ENCODE measurements around the gene COL27A1. TPM values are rescaled to one million over a fixed set of nuclear protein-coding genes. Genes with fewer than 3 reads are reported as not detected.
A peak's percentile ranks its signal among the peaks of the same experiment; 100 is the strongest.

The COL27A1 gene
- total RNA-seq, 2 experiments from 2014 or later: 0.15 to 0.30 TPM

DNA sequence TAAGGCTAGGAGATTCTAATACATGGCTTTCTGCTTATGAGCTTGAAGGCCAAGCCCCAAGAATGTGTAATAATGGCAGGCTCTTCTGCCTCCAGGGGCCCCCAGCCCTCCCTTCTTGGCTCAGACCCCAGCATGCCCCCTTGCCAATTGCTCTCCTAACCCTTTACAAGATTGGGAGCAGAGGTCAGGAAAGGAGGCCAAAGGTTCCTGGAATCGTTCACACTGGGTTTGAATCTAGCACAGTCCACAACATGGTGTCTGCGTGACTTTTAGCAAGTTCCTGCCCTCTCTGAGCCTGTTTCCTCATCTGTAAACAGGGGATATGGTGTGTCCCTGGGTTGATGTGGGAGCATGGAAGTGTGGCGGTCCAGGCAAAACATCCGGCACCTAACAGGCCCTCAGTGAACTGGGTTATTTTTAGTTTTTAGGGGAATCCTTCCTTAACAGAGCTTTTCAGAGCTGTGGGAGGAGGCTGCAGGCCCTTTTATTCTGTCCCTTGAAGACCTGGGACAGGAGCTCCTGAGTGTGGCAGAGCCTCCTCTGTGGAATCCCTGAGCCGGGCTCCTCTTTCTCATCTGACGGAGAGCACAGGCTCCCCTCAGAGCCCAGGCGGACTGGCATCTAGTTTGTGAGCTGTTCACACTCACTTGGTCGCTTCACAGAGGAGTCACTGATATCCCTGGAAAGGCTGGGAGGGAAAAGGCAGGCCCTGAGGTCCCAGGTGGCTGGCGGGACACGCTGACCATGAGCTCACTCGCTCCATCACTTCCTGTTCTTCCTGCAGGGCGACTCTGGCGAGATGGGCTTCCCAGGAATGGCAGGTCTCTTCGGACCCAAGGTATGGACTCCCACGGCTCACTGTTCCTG is 144.2 kb downstream of the COL27A1 start:
- H3K36me3 Mint-ChIP-seq: no peaks in the 10 kb centered on the region
- ATAC-seq (no peak), DNase-seq (peak; percentile 30)
- H3K27ac Mint-ChIP-seq: no peak overlapping the region
- CTCF ChIA-PET: interaction anchor here (1.6 kb wide), 2 partner anchors 9 to 191 kb away, joined by 5 to 6 read pairs; no protein-coding TSS in a partner anchor
- peaks cover 26% of the 10 kb centered on the region for H3K27me3 Mint-ChIP-seq
- no peak overlapping the region for H3K4me3 Mint-ChIP-seq
- peaks cover 3% of the 10 kb centered on the region for H3K9me3 Mint-ChIP-seq (ENCODE audit: low read depth)
- no peaks in the 10 kb centered on the region for H3K4me1 Mint-ChIP-seq

DNA sequence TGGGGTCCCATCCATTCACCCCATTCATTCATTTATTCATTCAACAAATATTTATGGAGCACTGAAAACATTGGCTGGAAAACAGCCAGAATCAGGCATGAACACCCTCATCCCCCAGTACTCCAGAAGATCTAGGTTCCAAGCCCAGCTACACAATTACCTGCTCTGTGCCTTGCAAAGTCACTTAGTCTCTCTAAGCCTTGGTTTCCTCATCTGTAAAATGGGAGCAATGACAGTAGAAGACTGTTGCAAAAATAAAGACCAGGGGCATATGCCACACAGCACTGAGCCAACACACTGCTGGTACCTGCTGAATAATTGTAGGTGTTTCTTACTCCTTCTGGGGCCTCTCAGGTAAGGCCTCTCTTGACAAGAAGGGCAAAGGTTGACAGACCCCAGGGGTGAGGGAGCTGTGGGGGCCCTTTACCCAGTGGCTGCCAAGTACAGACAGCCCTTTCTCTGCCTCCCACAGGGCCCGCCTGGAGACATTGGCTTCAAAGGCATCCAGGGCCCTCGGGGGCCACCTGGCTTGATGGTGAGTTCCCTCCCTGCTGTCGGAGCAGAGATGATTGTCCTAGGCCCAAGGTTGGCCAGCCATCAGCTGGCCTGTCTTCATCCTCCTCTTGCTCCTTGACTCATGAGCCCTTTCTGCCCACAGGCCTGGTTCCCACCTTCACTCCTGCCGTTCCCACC is 145.0 kb downstream of the COL27A1 start:
- no peak overlapping the region for H3K27ac Mint-ChIP-seq
- CTCF ChIA-PET: interaction anchor here (1.6 kb wide), 2 partner anchors 9 to 192 kb away, joined by 5 to 6 read pairs; no protein-coding TSS in a partner anchor
- H3K9me3 Mint-ChIP-seq (ENCODE audit: low read depth): no peaks in the 10 kb centered on the region
- peaks cover 22% of the 10 kb centered on the region for H3K27me3 Mint-ChIP-seq
- no peak overlapping the region for H3K4me3 Mint-ChIP-seq
- no peaks in the 10 kb centered on the region for H3K4me1 Mint-ChIP-seq
- no peaks in the 10 kb centered on the region for H3K36me3 Mint-ChIP-seq
- ATAC-seq (no peak), DNase-seq (peak; percentile 28)

- peak; percentile 15 for DNase-seq
- peaks cover 17% of the 10 kb centered on the region for H3K27me3 Mint-ChIP-seq
- H3K9me3 Mint-ChIP-seq (ENCODE audit: low read depth): no peaks in the 10 kb centered on the region
- no peaks in the 10 kb centered on the region for H3K4me1 Mint-ChIP-seq
- no peak for ATAC-seq
- no peak overlapping the region for H3K4me3 Mint-ChIP-seq
- H3K27ac Mint-ChIP-seq: no peak overlapping the region
- CTCF ChIA-PET: no interaction called here
- no peaks in the 10 kb centered on the region for H3K36me3 Mint-ChIP-seq
These were observed 145.8 kb downstream of the COL27A1 start for GRCh38 chr9:114300846-114301797.

DNA sequence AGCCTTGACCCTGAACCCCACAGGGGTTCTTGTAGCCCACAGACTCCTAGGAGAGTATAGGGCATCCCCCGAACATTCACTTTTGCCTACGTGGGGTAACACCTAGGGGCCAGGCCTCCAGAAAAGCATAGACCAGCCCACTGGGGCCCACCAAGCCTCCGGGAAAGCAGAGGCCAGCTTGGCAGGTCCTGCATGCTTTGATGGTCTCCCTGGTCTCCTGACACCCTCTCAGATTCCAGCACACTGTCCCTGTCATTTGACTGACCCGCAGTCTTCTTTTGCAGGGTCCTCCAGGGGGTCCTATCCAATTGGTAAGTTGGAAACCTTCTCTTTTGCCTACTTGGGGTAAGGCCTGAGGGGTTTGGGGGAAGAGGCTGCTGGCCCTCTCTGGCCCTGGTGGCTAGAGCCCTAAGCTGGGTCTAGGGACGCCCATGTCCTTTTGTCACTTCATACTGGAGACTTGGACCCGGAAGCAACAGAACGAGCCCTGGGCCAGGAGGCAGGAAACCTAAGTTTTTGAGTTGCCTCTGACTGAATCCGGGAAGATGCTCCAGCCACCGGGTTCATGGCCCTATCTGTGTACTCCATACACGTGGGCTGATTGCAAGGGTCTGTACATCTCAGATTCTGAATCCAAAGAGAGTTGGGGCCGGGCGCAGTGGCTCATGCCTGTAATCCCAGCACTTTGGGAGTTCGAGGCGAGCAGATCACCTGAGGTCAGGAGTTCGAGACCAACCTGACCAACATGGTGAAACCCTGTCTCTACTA is 146.6 kb downstream of the COL27A1 start:
- Mint-ChIP-seq H3K4me1 (no peaks in the 10 kb centered on the region), H3K4me3 (no peak overlapping the region), H3K27ac (no peak overlapping the region), H3K27me3 (peaks cover 17% of the 10 kb centered on the region), H3K36me3 (no peaks in the 10 kb centered on the region), H3K9me3 (ENCODE audit: low read depth) (no peaks in the 10 kb centered on the region)
- ATAC-seq (no peak), DNase-seq (peak; percentile 18)
- CTCF ChIA-PET: no interaction called here

- CTCF ChIA-PET: no interaction called here
These were observed 147.4 kb downstream of the COL27A1 start for GRCh38 chr9:114302727-114303126.

DNA sequence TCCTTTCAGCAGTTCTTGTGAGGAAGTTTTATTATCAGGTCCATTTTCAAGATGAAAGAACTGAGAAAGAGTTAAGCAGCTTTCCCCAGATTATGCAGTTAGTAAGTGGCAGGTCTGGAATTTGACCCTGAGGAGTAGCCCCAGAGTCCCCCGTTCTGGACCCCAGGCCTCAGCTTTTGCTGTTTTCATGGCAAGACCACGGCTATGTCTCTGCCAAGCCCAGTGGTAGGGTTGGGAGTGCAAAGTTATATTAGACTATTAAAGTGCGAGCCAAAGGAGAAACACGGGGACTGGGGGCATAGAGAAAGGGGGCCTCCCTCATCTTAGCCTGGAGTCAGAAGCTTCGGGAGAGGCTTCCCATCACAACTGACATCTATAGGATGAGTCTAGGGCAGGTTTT is 148.2 kb downstream of the COL27A1 start:
- Mint-ChIP-seq H3K4me1 (no peaks in the 10 kb centered on the region), H3K36me3 (no peaks in the 10 kb centered on the region), H3K27me3 (peaks cover 5% of the 10 kb centered on the region), H3K9me3 (ENCODE audit: low read depth) (no peaks in the 10 kb centered on the region), H3K4me3 (no peak overlapping the region), H3K27ac (no peak overlapping the region)
- no peak for ATAC-seq
- no peak for DNase-seq
- CTCF ChIA-PET: interaction anchor here (1.3 to 1.6 kb wide), 3 partner anchors 15 to 100 kb away, joined by 3 to 5 read pairs (median 4); no protein-coding TSS in a partner anchor

More at GRCh38 chr9:114302727-114303126, 147.4 kb downstream of the COL27A1 start:
- Mint-ChIP-seq H3K4me3 (no peak overlapping the region), H3K9me3 (ENCODE audit: low read depth) (no peaks in the 10 kb centered on the region), H3K27me3 (peaks cover 13% of the 10 kb centered on the region), H3K36me3 (no peaks in the 10 kb centered on the region), H3K27ac (no peak overlapping the region), H3K4me1 (no peaks in the 10 kb centered on the region)
- DNase-seq: peak; percentile 18
- no peak for ATAC-seq

- DNase-seq (peak; percentile 27), ATAC-seq (no peak)
- Mint-ChIP-seq H3K4me1 (no peaks in the 10 kb centered on the region), H3K9me3 (ENCODE audit: low read depth) (no peaks in the 10 kb centered on the region), H3K4me3 (no peak overlapping the region), H3K27me3 (peaks cover 2% of the 10 kb centered on the region), H3K27ac (no peak overlapping the region), H3K36me3 (no peaks in the 10 kb centered on the region)
- CTCF ChIA-PET: interaction anchor here (1.3 to 1.6 kb wide), 3 partner anchors 16 to 100 kb away, joined by 3 to 5 read pairs (median 4); no protein-coding TSS in a partner anchor
These were observed 148.6 kb downstream of the COL27A1 start for GRCh38 chr9:114303977-114304376.

- no peaks in the 10 kb centered on the region for H3K9me3 Mint-ChIP-seq (ENCODE audit: low read depth)
- CTCF ChIA-PET: interaction anchor here (1.3 to 1.6 kb wide), 4 partner anchors 16 to 256 kb away, joined by 3 to 5 read pairs (median 4); no protein-coding TSS in a partner anchor
- no peaks in the 10 kb centered on the region for H3K36me3 Mint-ChIP-seq
- H3K4me3 Mint-ChIP-seq: no peak overlapping the region
- H3K27ac Mint-ChIP-seq: no peak overlapping the region
- no peaks in the 10 kb centered on the region for H3K4me1 Mint-ChIP-seq
- H3K27me3 Mint-ChIP-seq: peaks cover 2% of the 10 kb centered on the region
- ATAC-seq (no peak), DNase-seq (peak; percentile 33)
These were observed 149.3 kb downstream of the COL27A1 start for GRCh38 chr9:114304416-114305188.

GRCh38 chr9:114307899-114308267 is 152.5 kb downstream of the COL27A1 start:
- DNase-seq (no peak), ATAC-seq (no peak)
- no peaks in the 10 kb centered on the region for H3K36me3 Mint-ChIP-seq
- no peak overlapping the region for H3K4me3 Mint-ChIP-seq
- peaks cover 2% of the 10 kb centered on the region for H3K27me3 Mint-ChIP-seq
- CTCF ChIA-PET: interaction anchor here (1.4 kb wide), 1 partner anchor 17 kb away, joined by 7 read pairs; no protein-coding TSS in a partner anchor
- no peaks in the 10 kb centered on the region for H3K9me3 Mint-ChIP-seq (ENCODE audit: low read depth)
- H3K27ac Mint-ChIP-seq: no peak overlapping the region
- H3K4me1 Mint-ChIP-seq: no peaks in the 10 kb centered on the region

DNA sequence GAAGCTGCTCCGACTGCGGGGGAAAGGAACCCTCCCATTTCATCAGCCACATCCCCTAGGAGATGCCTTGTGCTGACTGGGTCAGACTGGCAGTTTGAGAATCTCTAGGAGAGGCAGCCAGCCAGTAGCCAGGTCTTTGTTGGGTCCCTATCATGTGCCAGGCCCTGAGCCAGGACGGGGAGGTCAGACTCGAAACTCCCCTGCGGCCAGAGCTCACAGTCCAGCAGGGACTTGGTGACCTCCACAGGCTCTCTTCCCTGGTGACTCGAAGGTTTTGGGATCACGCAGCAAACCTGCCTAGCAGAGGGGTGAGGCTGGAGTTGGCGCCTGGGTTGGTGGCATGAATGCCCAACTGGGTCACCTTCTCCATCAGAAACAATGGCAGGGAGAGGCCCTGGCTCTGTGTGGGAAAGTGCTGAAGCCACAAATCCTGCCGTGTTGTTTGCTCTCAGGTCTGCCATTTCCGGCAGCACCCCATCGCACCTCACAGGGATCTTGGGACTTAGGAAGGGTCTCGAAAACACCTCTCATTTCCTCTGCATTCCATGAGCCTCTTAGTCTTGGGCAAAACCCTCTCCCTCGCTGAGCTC is 153.1 kb downstream of the COL27A1 start:
- ATAC-seq (no peak), DNase-seq (peak; percentile 21)
- Mint-ChIP-seq H3K4me3 (no peak overlapping the region), H3K4me1 (no peaks in the 10 kb centered on the region), H3K27me3 (peaks cover 2% of the 10 kb centered on the region), H3K36me3 (no peaks in the 10 kb centered on the region), H3K27ac (no peak overlapping the region), H3K9me3 (ENCODE audit: low read depth) (no peaks in the 10 kb centered on the region)
- CTCF ChIA-PET: interaction anchor here (1.4 kb wide), 1 partner anchor 17 kb away, joined by 7 read pairs; no protein-coding TSS in a partner anchor

DNA sequence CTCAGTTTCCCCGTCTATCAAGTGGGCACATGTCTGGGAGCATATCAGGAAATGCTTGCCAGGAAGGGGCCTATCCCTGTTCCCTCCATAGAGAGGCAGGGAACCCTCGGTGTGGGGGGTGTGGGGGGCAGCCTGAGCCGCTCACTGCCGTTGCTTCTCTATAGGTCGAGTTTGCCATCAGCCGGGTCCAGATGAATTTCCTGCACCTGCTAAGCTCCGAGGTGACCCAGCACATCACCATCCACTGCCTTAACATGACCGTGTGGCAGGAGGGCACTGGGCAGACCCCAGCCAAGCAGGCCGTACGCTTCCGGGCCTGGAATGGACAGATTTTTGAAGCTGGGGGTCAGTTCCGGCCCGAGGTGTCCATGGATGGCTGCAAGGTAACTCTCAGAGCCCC is 153.8 kb downstream of the COL27A1 start:
- H3K27me3 Mint-ChIP-seq: peaks cover 2% of the 10 kb centered on the region
- H3K27ac Mint-ChIP-seq: no peak overlapping the region
- CTCF ChIA-PET: interaction anchor here (1.4 kb wide), 1 partner anchor 18 kb away, joined by 7 read pairs; no protein-coding TSS in a partner anchor
- DNase-seq (no peak), ATAC-seq (no peak)
- no peaks in the 10 kb centered on the region for H3K9me3 Mint-ChIP-seq (ENCODE audit: low read depth)
- H3K4me1 Mint-ChIP-seq: no peaks in the 10 kb centered on the region
- no peak overlapping the region for H3K4me3 Mint-ChIP-seq
- no peaks in the 10 kb centered on the region for H3K36me3 Mint-ChIP-seq

Data from activated CD8-positive, alpha-beta memory T cell treated with anti-CD3 and anti-CD28 coated beads, Interleukin-2, amount 10 ng/mL, durations not matched to agents 7 days and 5 days (primary cell).